Panc1 (cell line): Measurements from ENCODE around the gene TYW3. TPM values are rescaled to one million over a fixed set of nuclear protein-coding genes. Genes with fewer than 3 reads are reported as not detected.

ENCODE experiments used
- ATAC-seq: fragments of 200-7000 bp; cut with Tn5 transposase; 2 replicates; pipeline ENCODE4 v1.9.1; 2020; ENCODE audit warnings: mild to moderate bottlenecking, moderate library complexity
- BruUV-seq: library from RNA; stranded (reverse); fragments of 400-500 nt; replicated peaks from 2 replicates; lab custom pipeline; 2021; lab: Mats Ljungman, UMichigan
- CTCF ChIA-PET: fragments of 300-600 bp; sonication (Branson Sonifier 250); formaldehyde crosslinking; loops from one replicate; lab custom pipeline; 2022; ENCODE audit warnings: antibody characterized with exemption; lab: Charles Lee
- POLR2A ChIA-PET: fragments of 300-600 bp; sonication (Branson Sonifier 250); formaldehyde crosslinking; loops from one replicate; lab custom pipeline; 2022; ENCODE audit warnings: antibody characterized with exemption; lab: Charles Lee
- DNase-seq: peaks from one replicate; pipeline ENCODE4 v3.0.0-alpha.2; 2010; ENCODE audit warnings: low read depth, low spot score
- H3K27ac ChIP-seq: 2 replicates; pipeline ENCODE4 v1.5.1; 2011; ENCODE audit warnings: mild to moderate bottlenecking, low read length, inconsistent platforms
- H3K27me3 ChIP-seq: fragments of 200-500 bp; sonication (Bioruptor generic); 2 replicates; pipeline ENCODE4 v1.6.0; 2014; ENCODE audit warnings: low read length, inconsistent platforms; ENCODE audit not compliant: control insufficient read depth, insufficient read depth
- H3K36me3 ChIP-seq: fragments of 200-500 bp; sonication (Bioruptor generic); 2 replicates; pipeline ENCODE4 v1.5.1; 2014; ENCODE audit warnings: inconsistent platforms, mild to moderate bottlenecking, low read length, moderate library complexity; ENCODE audit not compliant: control insufficient read depth, insufficient read depth
- H3K4me1 ChIP-seq: 2 replicates; pipeline ENCODE4 v1.5.1; 2011; ENCODE audit warnings: inconsistent platforms, mild to moderate bottlenecking, low read length, moderate library complexity; ENCODE audit not compliant: control insufficient read depth, insufficient read depth
- H3K4me3 ChIP-seq, 2 experiments: 2 replicates each; pipeline ENCODE4 v1.5.1; 2011 to 2012; ENCODE audit warnings: low read depth in 2 of 2, low read length in 2 of 2, mild to moderate bottlenecking in 2 of 2, inconsistent platforms in 1 of 2, moderate library complexity in 1 of 2
- H3K9me3 ChIP-seq: fragments of 200-500 bp; sonication (Bioruptor generic); 2 replicates; pipeline ENCODE4 v1.5.1; 2014; ENCODE audit warnings: low read depth, mild to moderate bottlenecking, inconsistent platforms, low read length, moderate library complexity; ENCODE audit not compliant: control insufficient read depth, insufficient read depth
- POLR2AphosphoS5 ChIP-seq: IDR thresholded peaks from 2 replicates; pipeline ENCODE4 v1.6.1; 2012; ENCODE audit warnings: mild to moderate bottlenecking, low read depth, low read length, moderate library complexity
- SIN3A ChIP-seq: IDR thresholded peaks from 2 replicates; pipeline ENCODE4 v1.6.1; 2012; ENCODE audit warnings: low read depth, mild to moderate bottlenecking, low read length, moderate library complexity, borderline replicate concordance; ENCODE audit not compliant: insufficient read depth
- TCF7L2 ChIP-seq: IDR thresholded peaks from 2 replicates; pipeline ENCODE4 v1.6.1; 2011; ENCODE audit warnings: mild to moderate bottlenecking, low read depth, low read length, inconsistent platforms
- in situ Hi-C: cut with HindIII; loops from 2 replicates; pipeline ENCODE4 v1.10.0; 2016; ENCODE audit warnings: low sequenced_read_pairs, low pct_unique_long_range_greater_than_20kb
- intact Hi-C: fragments of 100-400 bp; cut with micrococcal nuclease; formaldehyde crosslinking; loops from one replicate; pipeline ENCODE4 v1.10.0; 2022; ENCODE audit not compliant: unreplicated experiment
- total RNA-seq: library from RNA; stranded (reverse); gene quantifications from one replicate; pipeline ENCODE4 v1.2.1, GENCODE V29; 2021; ENCODE audit not compliant: unreplicated experiment
- TF ChIP-seq, protein P1 (sequence below): fragments of 450-650 bp; IDR thresholded peaks from 2 replicates; pipeline ENCODE4 v1.5.1; 2017; ENCODE audit warnings: mild to moderate bottlenecking
- TF ChIP-seq, protein P2 (sequence below), 2 experiments: IDR thresholded peaks; 2 replicates each; pipeline ENCODE4 v1.6.1; 2011 to 2012; ENCODE audit warnings: low read depth in 2 of 2, control low read depth in 1 of 2, low read length in 1 of 2, mild to moderate bottlenecking in 1 of 2, moderate library complexity in 1 of 2; ENCODE audit not compliant: insufficient read depth in 1 of 2

The TYW3 gene
- total RNA-seq, 1 experiment from 2014 or later: 20.0 TPM

DNA sequence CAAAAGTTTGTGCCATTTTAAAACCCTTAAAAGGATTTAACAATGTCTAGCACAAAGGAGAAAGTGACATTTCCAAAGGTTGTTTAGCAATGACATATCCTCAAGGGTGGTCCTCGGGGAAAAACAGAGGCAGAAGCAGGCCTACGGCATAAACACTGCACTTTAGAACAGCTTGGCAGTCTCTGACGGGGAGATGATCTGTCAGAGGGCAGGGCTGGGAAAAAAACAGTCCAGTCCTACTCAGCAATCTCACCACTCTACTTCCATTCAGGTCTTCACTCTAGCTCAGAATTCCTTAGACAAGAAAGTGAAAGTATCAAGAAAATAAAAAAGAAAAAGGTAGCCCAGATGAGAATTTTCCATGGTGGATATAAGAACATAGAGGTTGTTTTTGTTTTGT, 4.2 kb upstream of the TYW3 start:
- intact Hi-C loops: no loop called here
- ATAC-seq (no peak), DNase-seq (no peak)
- TF ChIP-seq SIN3A: no peak
- no peak for TF ChIP-seq POLR2AphosphoS5
- TF ChIP-seq, protein P1, sequence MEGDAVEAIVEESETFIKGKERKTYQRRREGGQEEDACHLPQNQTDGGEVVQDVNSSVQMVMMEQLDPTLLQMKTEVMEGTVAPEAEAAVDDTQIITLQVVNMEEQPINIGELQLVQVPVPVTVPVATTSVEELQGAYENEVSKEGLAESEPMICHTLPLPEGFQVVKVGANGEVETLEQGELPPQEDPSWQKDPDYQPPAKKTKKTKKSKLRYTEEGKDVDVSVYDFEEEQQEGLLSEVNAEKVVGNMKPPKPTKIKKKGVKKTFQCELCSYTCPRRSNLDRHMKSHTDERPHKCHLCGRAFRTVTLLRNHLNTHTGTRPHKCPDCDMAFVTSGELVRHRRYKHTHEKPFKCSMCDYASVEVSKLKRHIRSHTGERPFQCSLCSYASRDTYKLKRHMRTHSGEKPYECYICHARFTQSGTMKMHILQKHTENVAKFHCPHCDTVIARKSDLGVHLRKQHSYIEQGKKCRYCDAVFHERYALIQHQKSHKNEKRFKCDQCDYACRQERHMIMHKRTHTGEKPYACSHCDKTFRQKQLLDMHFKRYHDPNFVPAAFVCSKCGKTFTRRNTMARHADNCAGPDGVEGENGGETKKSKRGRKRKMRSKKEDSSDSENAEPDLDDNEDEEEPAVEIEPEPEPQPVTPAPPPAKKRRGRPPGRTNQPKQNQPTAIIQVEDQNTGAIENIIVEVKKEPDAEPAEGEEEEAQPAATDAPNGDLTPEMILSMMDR: no peak
- no peak for TF ChIP-seq TCF7L2
- TF ChIP-seq, protein P2, sequence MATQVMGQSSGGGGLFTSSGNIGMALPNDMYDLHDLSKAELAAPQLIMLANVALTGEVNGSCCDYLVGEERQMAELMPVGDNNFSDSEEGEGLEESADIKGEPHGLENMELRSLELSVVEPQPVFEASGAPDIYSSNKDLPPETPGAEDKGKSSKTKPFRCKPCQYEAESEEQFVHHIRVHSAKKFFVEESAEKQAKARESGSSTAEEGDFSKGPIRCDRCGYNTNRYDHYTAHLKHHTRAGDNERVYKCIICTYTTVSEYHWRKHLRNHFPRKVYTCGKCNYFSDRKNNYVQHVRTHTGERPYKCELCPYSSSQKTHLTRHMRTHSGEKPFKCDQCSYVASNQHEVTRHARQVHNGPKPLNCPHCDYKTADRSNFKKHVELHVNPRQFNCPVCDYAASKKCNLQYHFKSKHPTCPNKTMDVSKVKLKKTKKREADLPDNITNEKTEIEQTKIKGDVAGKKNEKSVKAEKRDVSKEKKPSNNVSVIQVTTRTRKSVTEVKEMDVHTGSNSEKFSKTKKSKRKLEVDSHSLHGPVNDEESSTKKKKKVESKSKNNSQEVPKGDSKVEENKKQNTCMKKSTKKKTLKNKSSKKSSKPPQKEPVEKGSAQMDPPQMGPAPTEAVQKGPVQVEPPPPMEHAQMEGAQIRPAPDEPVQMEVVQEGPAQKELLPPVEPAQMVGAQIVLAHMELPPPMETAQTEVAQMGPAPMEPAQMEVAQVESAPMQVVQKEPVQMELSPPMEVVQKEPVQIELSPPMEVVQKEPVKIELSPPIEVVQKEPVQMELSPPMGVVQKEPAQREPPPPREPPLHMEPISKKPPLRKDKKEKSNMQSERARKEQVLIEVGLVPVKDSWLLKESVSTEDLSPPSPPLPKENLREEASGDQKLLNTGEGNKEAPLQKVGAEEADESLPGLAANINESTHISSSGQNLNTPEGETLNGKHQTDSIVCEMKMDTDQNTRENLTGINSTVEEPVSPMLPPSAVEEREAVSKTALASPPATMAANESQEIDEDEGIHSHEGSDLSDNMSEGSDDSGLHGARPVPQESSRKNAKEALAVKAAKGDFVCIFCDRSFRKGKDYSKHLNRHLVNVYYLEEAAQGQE (IDR thresholded peaks at IDR 0.05; ENCODE audit: insufficient read depth in 1 of 2, low read depth in 2 of 2, low read length in 1 of 2): no peak
- 0 out of 2 replicates have a peak, but pooled peaks cover 3% of the 10 kb centered on the region for H3K4me1 ChIP-seq
- H3K36me3 ChIP-seq: peaks cover 4% of the 10 kb centered on the region; the same call in 1 of the 2 replicates
- ChIA-PET CTCF (no interaction called here), POLR2A (interaction anchor here (0.7 kb wide), 1 partner anchor 264 kb away, joined by 8 read pairs; no protein-coding TSS in a partner anchor)
- in situ Hi-C loops: no loop called here
- no peaks in the 10 kb centered on the region for H3K27me3 ChIP-seq
- no peak overlapping the region for H3K27ac ChIP-seq
- BruUV-seq: no TSS peak
- H3K4me3 ChIP-seq: no peak overlapping the region
- peaks cover 2% of the 10 kb centered on the region; the same call in 1 of the 2 replicates for H3K9me3 ChIP-seq

DNA sequence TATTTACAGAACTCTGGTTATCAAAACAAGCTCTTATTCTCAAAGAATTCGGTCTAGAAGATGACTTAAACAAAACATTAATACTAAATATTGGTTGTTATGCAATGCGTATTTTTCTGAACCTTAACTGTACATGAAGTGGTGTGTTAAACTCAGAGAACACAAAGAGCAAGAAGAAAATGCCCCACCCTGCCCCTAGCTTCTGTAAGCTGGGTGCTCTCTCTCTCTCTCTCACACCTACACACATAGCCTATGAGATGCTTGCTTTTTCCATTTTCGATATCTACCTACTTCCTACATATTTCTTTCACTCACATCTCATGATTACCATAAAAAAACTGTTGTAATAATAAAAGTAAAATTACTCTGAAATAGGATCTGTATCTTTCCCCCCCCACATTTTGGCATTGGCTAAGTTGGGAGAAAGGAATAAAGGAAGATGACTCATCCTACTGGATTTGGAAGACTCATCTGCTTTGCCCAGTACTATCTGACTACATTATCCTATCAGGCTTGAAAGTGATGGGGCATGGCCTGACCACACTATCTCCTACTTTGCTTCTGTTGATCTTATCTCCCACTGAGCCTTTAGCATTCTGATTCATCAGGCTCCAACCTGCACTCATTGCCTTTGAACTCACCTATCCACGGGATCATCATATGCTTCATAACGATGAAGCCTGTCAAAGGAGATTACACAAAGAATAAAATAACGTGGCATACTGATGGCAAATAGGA, 3.0 kb upstream of the TYW3 start:
- TSS peak; percentile 46 for BruUV-seq
- H3K4me3 ChIP-seq: no peak overlapping the region
- no peak overlapping the region for H3K27ac ChIP-seq
- peaks cover 2% of the 10 kb centered on the region; the same call in 1 of the 2 replicates for H3K9me3 ChIP-seq
- H3K4me1 ChIP-seq: peaks cover 11% of the 10 kb centered on the region
- H3K27me3 ChIP-seq: no peaks in the 10 kb centered on the region
- POLR2A ChIA-PET: no interaction called here
- in situ Hi-C loops (no loop called here), intact Hi-C loops (no loop called here)
- peaks cover 4% of the 10 kb centered on the region; the same call in 1 of the 2 replicates for H3K36me3 ChIP-seq
- ATAC-seq (no peak), DNase-seq (no peak)
- CTCF ChIA-PET: no interaction called here
- TF ChIP-seq SIN3A (no peak), POLR2AphosphoS5 (no peak), TCF7L2 (no peak)
- TF ChIP-seq, protein P1: no peak
- TF ChIP-seq, protein P2 (IDR thresholded peaks at IDR 0.05; ENCODE audit: insufficient read depth in 1 of 2, low read depth in 2 of 2, low read length in 1 of 2): no peak
